Neural crest cell (in vitro differentiated cells): ENCODE data around the gene RNF212. TPM values are rescaled to one million over a fixed set of nuclear protein-coding genes. Genes with fewer than 3 reads are reported as not detected.
"Not testable (repeated sequence)": the region's sequence is repeated elsewhere in the genome, so short reads cannot be mapped to it uniquely, and the experiment has no call there.

Source experiments
- DNase-seq: peaks from one replicate; pipeline ENCODE4 v3.0.0; 2021; ENCODE audit warnings: low read depth, mixed read lengths, low spot score
- H3K27ac Mint-ChIP-seq: one replicate; pipeline ENCODE4 v1.8.0; 2021; ENCODE audit warnings: mild to moderate bottlenecking, mixed read lengths; ENCODE audit not compliant: unreplicated experiment
- H3K27me3 Mint-ChIP-seq: 2 replicates; pipeline ENCODE4 v1.8.0; 2021; ENCODE audit warnings: low read depth, mild to moderate bottlenecking, mixed read lengths
- H3K36me3 Mint-ChIP-seq: 2 replicates; pipeline ENCODE4 v1.8.0; 2021; ENCODE audit warnings: low read depth, mild to moderate bottlenecking, mixed read lengths
- H3K4me1 Mint-ChIP-seq: 2 replicates; pipeline ENCODE4 v1.8.0; 2021; ENCODE audit warnings: mixed read lengths
- H3K4me3 Mint-ChIP-seq: one replicate; pipeline ENCODE4 v1.8.0; 2021; ENCODE audit warnings: mild to moderate bottlenecking, mixed read lengths
- H3K9me3 Mint-ChIP-seq: 2 replicates; pipeline ENCODE4 v1.8.0; 2021; ENCODE audit warnings: mixed read lengths
- total RNA-seq: library from RNA; stranded (reverse); gene quantifications from 2 replicates; pipeline ENCODE4 v1.2.1, GENCODE V29; 2021
- TF ChIP-seq, protein P1 (sequence below): fragments of 200-600 bp; sonication (generic); conservative IDR thresholded peaks from 2 replicates; pipeline ENCODE4 v1.5.0; 2021; ENCODE audit warnings: antibody characterized with exemption, mild to moderate bottlenecking

Gene RNF212
- total RNA-seq, 1 donor from 2014 or later, result 2.7 TPM

DNA sequence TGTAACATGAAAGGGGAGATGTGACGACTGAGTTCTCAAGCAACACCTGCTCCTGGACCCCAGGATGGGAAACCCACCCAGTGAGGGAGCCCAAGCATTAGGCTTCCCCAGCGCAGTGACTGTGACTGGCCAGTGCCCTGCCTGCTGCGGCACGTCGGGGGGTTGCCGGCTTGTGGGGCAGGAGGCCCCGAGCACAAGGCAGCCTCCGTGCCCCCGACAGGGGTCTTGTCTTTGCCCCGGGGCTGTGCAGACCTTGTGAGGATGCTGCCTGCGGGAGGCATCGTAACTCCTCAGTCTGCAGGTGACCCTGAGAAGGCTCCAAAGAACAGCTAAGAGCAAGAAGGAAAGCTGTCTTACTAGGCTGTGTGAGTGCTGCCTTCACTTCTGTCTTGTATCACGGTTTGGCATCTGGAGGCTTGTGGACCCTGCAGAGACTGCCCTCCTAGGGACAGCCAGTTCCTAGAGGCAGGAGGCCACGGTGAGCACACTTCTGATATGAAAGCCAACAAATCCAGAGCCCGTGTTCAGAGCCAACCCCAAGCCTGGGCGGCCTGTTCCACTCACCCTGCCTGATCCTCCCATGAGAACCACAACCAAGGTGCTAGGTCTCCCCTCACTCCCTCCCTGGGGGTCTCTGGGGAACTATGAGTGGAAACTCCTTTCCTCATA, 54.2 kb downstream of the RNF212 start:
- Mint-ChIP-seq H3K4me1 (peaks cover 28% of the 10 kb centered on the region), H3K27me3 (peaks cover 35% of the 10 kb centered on the region), H3K27ac (no peak overlapping the region), H3K4me3 (no peak overlapping the region), H3K36me3 (no peaks in the 10 kb centered on the region), H3K9me3 (no peaks in the 10 kb centered on the region)
- TF ChIP-seq, protein P1, sequence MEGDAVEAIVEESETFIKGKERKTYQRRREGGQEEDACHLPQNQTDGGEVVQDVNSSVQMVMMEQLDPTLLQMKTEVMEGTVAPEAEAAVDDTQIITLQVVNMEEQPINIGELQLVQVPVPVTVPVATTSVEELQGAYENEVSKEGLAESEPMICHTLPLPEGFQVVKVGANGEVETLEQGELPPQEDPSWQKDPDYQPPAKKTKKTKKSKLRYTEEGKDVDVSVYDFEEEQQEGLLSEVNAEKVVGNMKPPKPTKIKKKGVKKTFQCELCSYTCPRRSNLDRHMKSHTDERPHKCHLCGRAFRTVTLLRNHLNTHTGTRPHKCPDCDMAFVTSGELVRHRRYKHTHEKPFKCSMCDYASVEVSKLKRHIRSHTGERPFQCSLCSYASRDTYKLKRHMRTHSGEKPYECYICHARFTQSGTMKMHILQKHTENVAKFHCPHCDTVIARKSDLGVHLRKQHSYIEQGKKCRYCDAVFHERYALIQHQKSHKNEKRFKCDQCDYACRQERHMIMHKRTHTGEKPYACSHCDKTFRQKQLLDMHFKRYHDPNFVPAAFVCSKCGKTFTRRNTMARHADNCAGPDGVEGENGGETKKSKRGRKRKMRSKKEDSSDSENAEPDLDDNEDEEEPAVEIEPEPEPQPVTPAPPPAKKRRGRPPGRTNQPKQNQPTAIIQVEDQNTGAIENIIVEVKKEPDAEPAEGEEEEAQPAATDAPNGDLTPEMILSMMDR, result no peak
- DNase-seq, result no peak

DNA sequence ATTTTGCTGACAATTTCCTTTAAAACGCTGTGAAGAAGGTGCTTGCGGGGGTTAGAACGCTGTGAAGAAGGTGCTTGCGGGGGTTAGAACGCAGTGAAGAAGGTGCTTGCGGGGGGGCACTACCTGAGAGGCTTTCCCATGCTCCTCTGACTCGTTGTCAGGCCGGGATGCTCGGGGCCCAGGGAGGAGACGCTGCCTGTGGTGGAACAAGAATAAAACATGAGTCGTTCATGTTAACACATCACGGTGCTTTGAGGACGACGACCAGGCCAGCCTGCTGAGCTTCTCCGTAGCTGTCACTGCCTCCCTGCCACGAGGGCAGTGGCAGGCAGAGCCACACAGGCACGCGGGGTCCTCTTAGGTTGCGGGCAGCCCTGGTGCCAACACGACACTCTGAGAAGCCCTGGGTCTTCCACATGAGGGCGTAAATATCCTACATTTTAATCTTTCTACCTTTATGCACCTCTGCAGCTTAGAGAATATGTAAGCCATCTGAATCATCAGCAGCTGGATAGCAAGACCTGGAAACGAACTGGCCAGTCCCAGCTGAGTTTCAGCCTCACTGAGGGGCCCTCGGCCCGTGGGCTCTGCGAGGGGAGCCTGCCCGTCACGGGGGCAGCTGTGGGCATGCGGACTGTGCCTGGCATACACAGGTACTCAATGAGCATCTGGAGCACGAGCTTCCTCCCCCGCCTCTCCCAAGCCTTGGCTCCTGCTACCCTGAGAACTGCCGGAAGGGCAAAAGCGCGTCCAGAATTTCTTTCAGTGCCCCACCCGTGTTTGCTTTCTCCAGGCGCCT, 55.0 kb downstream of the RNF212 start:
- Mint-ChIP-seq H3K36me3 (no peaks in the 10 kb centered on the region), H3K4me3 (no peak overlapping the region), H3K27ac (no peak overlapping the region)

DNA sequence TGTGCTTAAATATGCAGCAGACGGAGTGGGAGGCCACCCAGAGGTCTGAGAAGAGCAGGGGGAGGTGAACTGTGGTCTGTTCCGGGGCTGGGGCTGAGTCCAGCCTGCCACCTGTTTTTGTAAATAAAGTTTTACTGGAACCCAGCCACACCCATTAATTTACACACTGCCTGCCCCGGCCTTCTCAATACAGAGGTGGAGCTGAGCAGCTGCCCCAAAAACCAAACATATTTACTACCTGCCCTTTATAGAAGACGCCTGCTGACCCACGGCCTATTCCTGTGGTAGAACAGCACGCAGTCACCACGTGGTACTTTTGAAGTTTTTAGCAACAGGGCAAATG, 56.0 kb downstream of the RNF212 start:
- Mint-ChIP-seq H3K36me3 (no peaks in the 10 kb centered on the region), H3K9me3 (no peaks in the 10 kb centered on the region), H3K27me3 (peaks cover 52% of the 10 kb centered on the region), H3K4me1 (peaks cover 20% of the 10 kb centered on the region), H3K4me3 (no peak overlapping the region), H3K27ac (no peak overlapping the region)
- DNase-seq, result no peak
- TF ChIP-seq, protein P1, result no peak

More for the DNA sequence above, 55.0 kb downstream of the RNF212 start:
- DNase-seq, result no peak
- peaks cover 28% of the 10 kb centered on the region for H3K4me1 Mint-ChIP-seq
- TF ChIP-seq, protein P1, result no peak
- peaks cover 41% of the 10 kb centered on the region for H3K27me3 Mint-ChIP-seq
- no peaks in the 10 kb centered on the region for H3K9me3 Mint-ChIP-seq

DNA sequence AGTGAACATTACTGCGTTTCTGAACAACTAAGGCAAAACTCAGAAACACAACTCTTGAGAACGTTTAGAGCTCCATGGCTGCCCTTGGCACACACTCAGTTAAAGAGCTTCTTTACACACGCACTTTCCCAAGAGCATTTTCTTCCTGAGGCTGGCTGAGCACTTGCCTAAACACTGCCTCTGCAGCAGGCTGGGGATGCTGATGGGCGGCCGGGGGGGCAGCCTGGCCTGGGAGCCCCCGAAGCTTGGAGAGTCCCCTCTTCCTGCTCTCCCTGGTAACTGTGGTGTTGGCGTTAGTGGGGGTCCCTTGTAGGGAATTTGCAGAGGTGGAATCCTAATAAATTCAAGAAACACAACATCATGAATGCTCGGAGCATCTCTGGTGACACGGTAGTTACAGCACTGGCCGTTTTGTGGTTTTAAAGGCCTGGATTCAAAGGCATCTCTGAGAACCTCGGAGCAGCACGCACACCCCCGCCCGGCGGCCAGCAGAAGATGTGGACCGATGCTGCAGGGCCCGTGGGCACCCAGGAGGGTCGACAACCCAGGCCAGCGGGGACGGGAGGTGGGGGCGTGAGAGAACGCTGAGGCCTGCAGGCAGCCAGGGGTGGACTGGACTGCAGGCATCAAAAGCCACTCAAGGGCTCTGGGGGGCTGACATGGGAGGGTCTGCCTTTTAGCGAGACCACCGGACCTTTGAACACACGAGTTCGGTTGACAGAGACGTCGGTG, 56.5 kb downstream of the RNF212 start:
- Mint-ChIP-seq H3K9me3 (no peaks in the 10 kb centered on the region), H3K27ac (no peak overlapping the region), H3K36me3 (no peaks in the 10 kb centered on the region), H3K4me3 (no peak overlapping the region), H3K27me3 (peaks cover 55% of the 10 kb centered on the region), H3K4me1 (peaks cover 14% of the 10 kb centered on the region)
- no peak for DNase-seq
- TF ChIP-seq, protein P1, result no peak

DNA sequence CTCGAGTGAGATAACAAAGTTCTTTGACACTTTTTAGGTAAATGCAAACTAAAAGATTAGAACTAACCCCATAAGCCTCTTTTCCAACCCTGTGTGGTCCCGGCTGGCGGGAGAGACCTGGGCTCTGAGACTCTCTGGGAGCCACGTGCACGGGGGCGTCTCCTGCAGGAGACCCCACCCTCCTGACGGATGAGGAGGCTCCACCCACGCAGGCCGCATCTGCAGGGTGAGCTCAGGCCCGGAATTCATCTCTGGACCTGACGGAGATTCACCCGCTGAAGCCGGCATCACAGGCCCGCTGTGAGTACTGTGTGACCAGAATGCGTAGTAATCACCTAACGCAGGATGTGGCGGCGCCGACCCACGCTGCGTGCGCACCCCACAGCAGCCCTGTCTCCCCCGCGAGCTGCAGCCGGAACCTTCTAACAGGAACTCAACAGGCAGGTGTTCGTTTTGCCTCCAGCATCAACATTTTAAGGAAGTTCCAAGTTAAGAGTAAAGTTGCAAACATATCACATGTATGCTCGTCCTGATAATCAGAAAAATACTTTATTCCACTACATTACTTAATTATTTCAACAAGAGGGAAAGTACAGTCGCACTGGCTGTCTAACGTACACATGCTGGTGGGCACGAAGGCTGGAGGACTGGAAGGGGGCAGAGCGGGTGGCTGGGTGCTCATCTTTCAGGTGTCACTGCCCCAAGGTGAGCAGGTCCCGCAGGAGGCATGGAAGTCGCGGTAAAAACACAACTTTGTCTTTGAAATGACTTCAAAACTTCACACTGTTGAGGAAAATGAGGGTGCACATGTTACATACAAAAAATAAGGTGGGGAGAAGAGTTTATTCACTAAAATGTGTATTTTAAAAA, 57.4 kb downstream of the RNF212 start:
- no peak for DNase-seq
- no peak overlapping the region for H3K4me3 Mint-ChIP-seq
- H3K27me3 Mint-ChIP-seq, result peaks cover 63% of the 10 kb centered on the region
- no peaks in the 10 kb centered on the region for H3K9me3 Mint-ChIP-seq
- TF ChIP-seq, protein P1, result no peak
- H3K4me1 Mint-ChIP-seq, result peaks cover 8% of the 10 kb centered on the region
- H3K36me3 Mint-ChIP-seq, result no peaks in the 10 kb centered on the region
- H3K27ac Mint-ChIP-seq, result no peak overlapping the region

DNA sequence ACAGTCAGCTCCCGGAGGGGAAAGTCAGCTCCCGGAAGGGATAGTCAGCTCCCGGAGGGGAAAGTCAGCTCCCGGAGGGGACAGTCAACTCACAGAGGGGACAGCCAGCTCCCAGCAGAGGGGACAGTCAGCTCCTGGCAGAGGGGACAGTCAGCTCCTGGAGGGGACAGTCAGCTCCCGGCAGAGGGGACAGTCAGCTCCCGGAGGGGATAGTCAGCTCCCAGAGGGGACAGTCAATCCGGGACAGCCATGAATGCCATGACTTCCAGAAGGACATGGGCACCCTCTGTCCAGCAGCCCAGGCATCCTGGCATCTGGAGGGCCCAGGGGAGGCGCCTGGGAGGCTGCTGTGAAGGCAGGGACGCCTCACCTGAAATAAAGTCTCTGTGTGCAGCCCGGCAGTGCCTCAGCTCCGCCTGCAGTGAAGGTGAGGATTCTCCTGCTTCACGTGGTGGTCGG, 58.1 kb downstream of the RNF212 start:
- H3K9me3 Mint-ChIP-seq, H3K27ac Mint-ChIP-seq, DNase-seq, H3K4me1 Mint-ChIP-seq, H3K36me3 Mint-ChIP-seq, H3K4me3 Mint-ChIP-seq: not testable (repeated sequence)
- H3K27me3 Mint-ChIP-seq, result peaks cover 65% of the 10 kb centered on the region

DNA sequence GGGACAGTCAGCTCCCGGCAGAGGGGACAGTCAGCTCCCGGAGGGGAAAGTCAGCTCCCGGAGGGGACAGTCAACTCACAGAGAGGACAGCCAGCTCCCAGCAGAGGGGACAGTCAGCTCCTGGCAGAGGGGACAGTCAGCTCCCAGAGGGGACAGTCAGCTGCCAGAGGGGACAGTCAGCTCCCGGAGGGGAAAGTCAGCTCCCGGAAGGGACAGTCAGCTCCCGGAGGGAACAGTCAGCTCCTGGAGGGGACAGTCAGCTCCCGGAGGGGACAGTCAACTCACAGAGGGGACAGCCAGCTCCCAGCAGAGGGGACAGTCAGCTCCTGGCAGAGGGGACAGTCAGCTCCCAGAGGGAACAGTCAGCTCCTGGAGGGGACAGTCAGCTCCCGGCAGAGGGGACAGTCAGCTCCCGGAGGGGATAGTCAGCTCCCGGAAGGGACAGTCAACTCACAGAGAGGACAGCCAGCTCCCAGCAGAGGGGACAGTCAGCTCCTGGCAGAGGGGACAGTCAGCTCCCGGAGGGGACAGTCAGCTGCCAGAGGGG, 58.6 kb downstream of the RNF212 start:
- H3K36me3 Mint-ChIP-seq, H3K4me3 Mint-ChIP-seq, DNase-seq, H3K9me3 Mint-ChIP-seq, H3K4me1 Mint-ChIP-seq, H3K27ac Mint-ChIP-seq: not testable (repeated sequence)
- H3K27me3 Mint-ChIP-seq, result peaks cover 65% of the 10 kb centered on the region
